ENCODE data around the gene ERN1.

- TF ChIP-seq CTCF (IDR thresholded peaks at IDR 0.05 in 4 of 5, conservative IDR thresholded peaks at IDR 0.05 in 1 of 5): no peak
- no peak for TF ChIP-seq POLR2A (IDR thresholded peaks at IDR 0.05)
Observed at GRCh38 chr17:63991611-63992010, 138.3 kb downstream of the ERN1 start.

Measured in gastrocnemius medialis (tissue), 4 donors.